K562 (cell line): ENCODE data around the gene CD19. TPM values are rescaled to one million over a fixed set of nuclear protein-coding genes. Genes with fewer than 3 reads are reported as not detected.
A peak's percentile ranks its signal among the peaks of the same experiment; 100 is the strongest.

ENCODE experiments used
- CBX1 ChIP-seq: sonication (generic); IDR thresholded peaks from 2 replicates; pipeline ENCODE4 v1.6.1; 2016; ENCODE audit warnings: antibody characterized with exemption, low read depth, mild to moderate bottlenecking
- CHD1 ChIP-seq: fragments of 200-600 bp; sonication (generic); IDR thresholded peaks from one replicate; pipeline ENCODE4 v1.6.1; 2012; ENCODE audit warnings: mild to moderate bottlenecking, moderate library complexity, low read length, inconsistent platforms
- CLOCK ChIP-seq: fragments of 250-450 bp; sonication (Bioruptor Pico); IDR thresholded peaks from 2 replicates; pipeline ENCODE4 v1.4.0; 2020; ENCODE audit warnings: mild to moderate bottlenecking, moderate library complexity, borderline replicate concordance
- KDM2B ChIP-seq: fragments of 250-450 bp; sonication (Bioruptor Pico); IDR thresholded peaks from 2 replicates; pipeline ENCODE4 v1.8.0; 2021; ENCODE audit warnings: mild to moderate bottlenecking, moderate library complexity
- NEUROD1 ChIP-seq: fragments of 150-350 bp; IDR thresholded peaks from 2 replicates; pipeline ENCODE4 v1.6.1; 2014; ENCODE audit warnings: borderline replicate concordance, low read length, low read depth; ENCODE audit not compliant: partially characterized antibody
- SIX5 ChIP-seq, 2 experiments: IDR thresholded peaks; 2 replicates each; pipeline ENCODE4 v1.6.1; 2011; ENCODE audit warnings: low read length in 2 of 2, borderline replicate concordance in 1 of 2, low read depth in 1 of 2, mild to moderate bottlenecking in 1 of 2, moderate library complexity in 1 of 2; ENCODE audit not compliant: insufficient read depth in 1 of 2
- SMAD3 ChIP-seq: fragments of 450-650 bp; formaldehyde crosslinking; conservative IDR thresholded peaks from 2 replicates; pipeline ENCODE4 v1.4.0; 2020; ENCODE audit warnings: mild to moderate bottlenecking
- TFAP4 ChIP-seq: sonication (generic); formaldehyde crosslinking; IDR thresholded peaks from 2 replicates; pipeline ENCODE4 v1.8.0; 2022; ENCODE audit warnings: missing genetic modification reagents, mild to moderate bottlenecking, moderate library complexity, borderline replicate concordance
- ZBTB5 ChIP-seq: fragments of 450-650 bp; IDR thresholded peaks from 2 replicates; pipeline ENCODE4 v1.6.1; 2017; ENCODE audit warnings: antibody characterized with exemption
- ZBTB7A ChIP-seq: IDR thresholded peaks from 2 replicates; pipeline ENCODE4 v1.6.1; 2011; ENCODE audit warnings: low read depth, mild to moderate bottlenecking, low read length, moderate library complexity, borderline replicate concordance; ENCODE audit not compliant: control insufficient read depth
- ZKSCAN8 ChIP-seq: fragments of 200-800 bp; sonication (Bioruptor generic); IDR thresholded peaks from 2 replicates; pipeline ENCODE4 v1.6.1; 2016; ENCODE audit warnings: missing genetic modification characterization, missing compliant biosample characterization
- ZMIZ1 ChIP-seq, 2 experiments: fragments of 150-350 bp in 1 of 2; IDR thresholded peaks; 2 replicates each; pipeline ENCODE4 v1.6.1; 2012 to 2016; ENCODE audit warnings: low read depth in 2 of 2, low read length in 2 of 2, mild to moderate bottlenecking in 1 of 2, moderate library complexity in 1 of 2
- ZNF354B ChIP-seq: fragments of 250-450 bp; sonication (Bioruptor Pico); IDR thresholded peaks from 2 replicates; pipeline ENCODE4 v1.4.0; 2020
- ZNF436 ChIP-seq: fragments of 250-450, 450-650 bp; sonication (Bioruptor Pico); formaldehyde crosslinking; IDR thresholded peaks from 2 replicates; pipeline ENCODE4 v1.7.0; 2020; ENCODE audit warnings: mild to moderate bottlenecking
- ZNF445 ChIP-seq: fragments of 250-450 bp; sonication (Bioruptor Pico); IDR thresholded peaks from 2 replicates; pipeline ENCODE4 v1.4.0; 2020; ENCODE audit warnings: low read depth, mild to moderate bottlenecking, moderate library complexity
- ZNF780A ChIP-seq: fragments of 250-450 bp; sonication (Bioruptor Pico); IDR thresholded peaks from 2 replicates; pipeline ENCODE4 v1.5.0; 2021; ENCODE audit warnings: mild to moderate bottlenecking
- polyA plus RNA-seq, 8 experiments: library from polyadenylated mRNA; depleted of rRNA in 4 of 8; stranded (reverse) in 5 of 8; unstranded in 3 of 8; fragments of >200 nt; fragmentation: Nextera tagmentation in 2 of 8; fragmentation: Illumina TruSeq in 1 of 8; extraction: Ambion mirVana in 2 of 8; extraction: Trizol in 1 of 8; gene quantifications; 2 replicates each; pipeline versions ENCODE4 v1.2.1 to v1.2.3, GENCODE V29; 2011 to 2014; ENCODE audit warnings: inconsistent platforms in 1 of 8, missing spikeins in 1 of 8
- total RNA-seq, 7 experiments: library from RNA; depleted of rRNA in 6 of 7; stranded (reverse); fragments of >200 nt in 6 of 7; fragmentation: Illumina TruSeq in 2 of 7; extraction: Trizol in 2 of 7; gene quantifications; 2 replicates each; pipeline versions ENCODE4 v1.2.1 to v1.2.3, GENCODE V29; 2011 to 2021; ENCODE audit warnings: low replicate concordance in 1 of 7

CD19 gene
- total and polyA plus RNA-seq, 9 of the 15 experiments (the other 6 are each of a cell fraction or from before 2014, with no cell fraction given), result 0.27 to 3.7 (median 2.0) TPM; not detected in 1

GRCh38 chr16:28925386-28926228 is 6.2 kb upstream of the CD19 start (continued):
- TF ChIP-seq ZNF780A (CRISPR knock-in tag) (no peak), ZNF436 (peak; percentile 56; the same call in 1 of the 2 replicates), TFAP4 (0 out of 2 replicates have a peak, but pooled peaks have one; percentile 38), CHD1 (peak; percentile 86), ZBTB5 (no peak), ZMIZ1 (IDR thresholded peaks at IDR 0.05; ENCODE audit: low read depth in 2 of 2, low read length in 2 of 2) (peak in 1 of 2 experiments; percentile 72; a peak in 1 of 4 replicates), SMAD3 (no peak), KDM2B (CRISPR knock-in tag) (0 out of 2 replicates have a peak, but pooled peaks have one; percentile 26), CLOCK (CRISPR knock-in tag) (0 out of 2 replicates have a peak, but pooled peaks have one; percentile 17), ZNF354B (CRISPR knock-in tag) (no peak), ZKSCAN8 (CRISPR knock-in tag) (no peak), NEUROD1 (peak; percentile 44), CBX1 (peak; percentile 44; the same call in 1 of the 2 replicates), SIX5 (IDR thresholded peaks at IDR 0.05; ENCODE audit: borderline replicate concordance in 1 of 2, insufficient read depth in 1 of 2, low read depth in 1 of 2, low read length in 2 of 2) (no peak), ZNF445 (no peak), ZBTB7A (no peak; the same call in 1 of the 2 replicates)
